ENCODE results near the gene MSN. TPM values are rescaled to one million over a fixed set of nuclear protein-coding genes. Genes with fewer than 3 reads are reported as not detected.

Gene MSN
- total and polyA plus RNA-seq, 10 of the 15 experiments (the other 5 are each of a cell fraction or from before 2014, with no cell fraction given) = 93.8 to 432 (median 270) TPM

- TF ChIP-seq GATAD2B (conservative IDR thresholded peaks at IDR 0.05; ENCODE audit: low read depth) (no peak), NBN (IDR thresholded peaks at IDR 0.05) (no peak), IRF3 (IDR thresholded peaks at IDR 0.05) (no peak), STAT3 (IDR thresholded peaks at IDR 0.05; ENCODE audit: low read depth, low read length) (no peak), BHLHE40 (IDR thresholded peaks at IDR 0.05; ENCODE audit: borderline replicate concordance in 1 of 2, low read depth in 2 of 2, low read length in 1 of 2) (no peak), CTCF (IDR thresholded peaks at IDR 0.05 in 2 of 3, conservative IDR thresholded peaks at IDR 0.05 in 1 of 3; ENCODE audit: control insufficient read depth in 2 of 3, extremely low read depth in 1 of 3, insufficient read depth in 1 of 3, low read depth in 3 of 3, low read length in 3 of 3) (no peak), IKZF1 (conservative IDR thresholded peaks at IDR 0.05) (no peak), MYC (IDR thresholded peaks at IDR 0.05; ENCODE audit: insufficient read depth, insufficient read length, insufficient replicate concordance, low read length, severe bottlenecking) (no peak), POLR2AphosphoS5 (IDR thresholded peaks at IDR 0.05; ENCODE audit: low read length) (no peak), SRF (IDR thresholded peaks at IDR 0.05; ENCODE audit: low read depth in 2 of 2, low read length in 2 of 2) (no peak), NR2C2 (IDR thresholded peaks at IDR 0.05; ENCODE audit: borderline replicate concordance, control insufficient read depth, insufficient read length, low read depth) (no peak), MXI1 (IDR thresholded peaks at IDR 0.05; ENCODE audit: low read depth, low read length) (no peak), FOS (IDR thresholded peaks at IDR 0.05; ENCODE audit: borderline replicate concordance, extremely low read depth, insufficient read length) (no peak), USF1 (IDR thresholded peaks at IDR 0.05; ENCODE audit: borderline replicate concordance, extremely low read length, insufficient read depth, low read depth, low read length) (no peak), ZBED1 (IDR thresholded peaks at IDR 0.05; ENCODE audit: borderline replicate concordance) (no peak)
Measured at GRCh38 chrX:65757943-65758342, 90.5 kb downstream of the MSN start (continued).

Data from GM12878 (cell line).